HepG2 (cell line): Measurements from ENCODE around the gene PIP4K2B. TPM values are rescaled to one million over a fixed set of nuclear protein-coding genes. Genes with fewer than 3 reads are reported as not detected.

Source experiments
- ATF5 ChIP-seq: sonication (generic); formaldehyde crosslinking; IDR thresholded peaks from 2 replicates; pipeline ENCODE4 v1.4.0; 2020; ENCODE audit warnings: mild to moderate bottlenecking, low read depth, missing genetic modification reagents
- CBX5 ChIP-seq: sonication (generic); formaldehyde crosslinking; IDR thresholded peaks from 2 replicates; pipeline ENCODE4 v1.4.0; 2020; ENCODE audit warnings: missing genetic modification reagents, borderline replicate concordance
- GFI1 ChIP-seq: sonication (generic); formaldehyde crosslinking; IDR thresholded peaks from 2 replicates; pipeline ENCODE4 v1.5.0; 2020; ENCODE audit warnings: missing genetic modification reagents, mild to moderate bottlenecking, borderline replicate concordance
- IKZF4 ChIP-seq: sonication (generic); formaldehyde crosslinking; IDR thresholded peaks from 2 replicates; pipeline ENCODE4 v1.5.1; 2020; ENCODE audit warnings: borderline replicate concordance, mild to moderate bottlenecking, low read depth, missing genetic modification reagents; ENCODE audit errors: not compliant biosample characterization
- IKZF5 ChIP-seq: IDR thresholded peaks from 2 replicates; pipeline ENCODE4 v1.6.1; 2018; ENCODE audit warnings: missing genetic modification reagents, mild to moderate bottlenecking, missing compliant biosample characterization
- MLLT10 ChIP-seq: sonication (generic); formaldehyde crosslinking; IDR thresholded peaks from 2 replicates; pipeline ENCODE4 v1.4.0; 2020; ENCODE audit warnings: missing genetic modification reagents
- MTF2 ChIP-seq: sonication (generic); formaldehyde crosslinking; IDR thresholded peaks from 2 replicates; pipeline ENCODE4 v1.5.0; 2020; ENCODE audit warnings: missing genetic modification reagents, borderline replicate concordance
- POLR2A ChIP-seq, 2 experiments: IDR thresholded peaks; 2 replicates each; pipeline ENCODE4 v1.6.1; 2011; ENCODE audit warnings: low read depth in 2 of 2, low read length in 2 of 2, mild to moderate bottlenecking in 1 of 2, moderate library complexity in 1 of 2; ENCODE audit not compliant: insufficient read depth in 1 of 2
- PTBP1 ChIP-seq: fragments of 200-400 bp; formaldehyde crosslinking; IDR thresholded peaks from 2 replicates; pipeline ENCODE4 v1.6.1; 2018; ENCODE audit warnings: low read length, low read depth; ENCODE audit not compliant: poor library complexity, severe bottlenecking
- RBAK ChIP-seq: sonication (generic); formaldehyde crosslinking; IDR thresholded peaks from 2 replicates; pipeline ENCODE4 v1.5.1; 2020; ENCODE audit warnings: mild to moderate bottlenecking, missing genetic modification reagents
- RCOR2 ChIP-seq: IDR thresholded peaks from 2 replicates; pipeline ENCODE4 v1.6.1; 2016; ENCODE audit warnings: missing biosample characterization, missing genetic modification reagents
- SAFB2 ChIP-seq: sonication (generic); formaldehyde crosslinking; IDR thresholded peaks from 2 replicates; pipeline ENCODE4 v1.5.1; 2020; ENCODE audit warnings: missing genetic modification reagents, low read depth, mild to moderate bottlenecking, borderline replicate concordance
- SNAPC2 ChIP-seq: sonication (generic); formaldehyde crosslinking; IDR thresholded peaks from 2 replicates; pipeline ENCODE4 v1.8.1; 2022; ENCODE audit warnings: mild to moderate bottlenecking, missing genetic modification reagents
- SP1 ChIP-seq, 2 experiments: fragments of 450-650 bp in 1 of 2; sonication (generic) in 1 of 2; formaldehyde crosslinking in 1 of 2; IDR thresholded peaks; 2 replicates each; pipeline versions ENCODE4 v1.4.0 to v1.6.1; 2016 to 2020; ENCODE audit warnings: missing genetic modification reagents in 1 of 2
- SSRP1 ChIP-seq: IDR thresholded peaks from 2 replicates; pipeline ENCODE4 v1.6.1; 2016; ENCODE audit warnings: control low read depth
- ZBTB3 ChIP-seq: sonication (generic); formaldehyde crosslinking; IDR thresholded peaks from 2 replicates; pipeline ENCODE4 v1.4.0; 2020; ENCODE audit warnings: low read depth, mild to moderate bottlenecking, moderate library complexity, missing genetic modification reagents, borderline replicate concordance
- ZBTB49 ChIP-seq: sonication (generic); formaldehyde crosslinking; IDR thresholded peaks from 2 replicates; pipeline ENCODE4 v1.4.0; 2020; ENCODE audit warnings: missing genetic modification reagents, borderline replicate concordance
- ZFP37 ChIP-seq: sonication (generic); formaldehyde crosslinking; IDR thresholded peaks from 2 replicates; pipeline ENCODE4 v1.4.0; 2020; ENCODE audit warnings: missing genetic modification reagents, borderline replicate concordance
- ZNF12 ChIP-seq: sonication (generic); formaldehyde crosslinking; IDR thresholded peaks from 2 replicates; pipeline ENCODE4 v1.5.0; 2020; ENCODE audit warnings: missing genetic modification reagents
- ZNF224 ChIP-seq: sonication (generic); formaldehyde crosslinking; IDR thresholded peaks from 2 replicates; pipeline ENCODE4 v1.5.0; 2020; ENCODE audit warnings: mild to moderate bottlenecking, missing genetic modification reagents
- ZNF44 ChIP-seq: sonication (generic); formaldehyde crosslinking; IDR thresholded peaks from 2 replicates; pipeline ENCODE4 v1.5.1; 2020; ENCODE audit warnings: mild to moderate bottlenecking, missing genetic modification reagents
- ZNF549 ChIP-seq: sonication (generic); formaldehyde crosslinking; IDR thresholded peaks from 2 replicates; pipeline ENCODE4 v1.5.0; 2020; ENCODE audit warnings: missing genetic modification reagents
- ZNF749 ChIP-seq: sonication (generic); formaldehyde crosslinking; IDR thresholded peaks from 2 replicates; pipeline ENCODE4 v1.8.0; 2022; ENCODE audit warnings: mild to moderate bottlenecking, missing genetic modification reagents, moderate library complexity, borderline replicate concordance
- ZNF772 ChIP-seq: sonication (generic); formaldehyde crosslinking; IDR thresholded peaks from 2 replicates; pipeline ENCODE4 v1.5.0; 2020; ENCODE audit warnings: mild to moderate bottlenecking, missing genetic modification reagents
- polyA plus RNA-seq, 8 experiments: library from polyadenylated mRNA; depleted of rRNA in 3 of 8; stranded (reverse) in 7 of 8; unstranded in 1 of 8; fragments of >200 nt; fragmentation: Illumina TruSeq in 4 of 8; extraction: Trizol in 4 of 8; gene quantifications; 2 replicates each; pipeline versions ENCODE4 v1.2.1 to v1.2.3, GENCODE V29; 2011 to 2016; ENCODE audit warnings: low read depth in 4 of 8, missing spikeins in 1 of 8, mixed read lengths in 1 of 8; ENCODE audit not compliant: insufficient read depth in 1 of 8
- total RNA-seq, 5 experiments: library from RNA; depleted of rRNA; stranded (reverse); fragments of >200 nt; fragmentation: Illumina TruSeq; extraction: Trizol; gene quantifications; 2 replicates each; pipeline ENCODE4 v1.2.3, GENCODE V29; 2016; ENCODE audit warnings: low read depth in 1 of 5
- TF ChIP-seq, protein P1 (sequence below): sonication (generic); formaldehyde crosslinking; IDR thresholded peaks from 2 replicates; pipeline ENCODE4 v1.5.1; 2020; ENCODE audit warnings: mild to moderate bottlenecking, missing genetic modification reagents, moderate library complexity

The PIP4K2B gene
- total and polyA plus RNA-seq, 2 of the 13 experiments (the other 11 are each of a cell fraction or from before 2014, with no cell fraction given) = 20.4 to 54.0 TPM

- TF ChIP-seq, protein P1, sequence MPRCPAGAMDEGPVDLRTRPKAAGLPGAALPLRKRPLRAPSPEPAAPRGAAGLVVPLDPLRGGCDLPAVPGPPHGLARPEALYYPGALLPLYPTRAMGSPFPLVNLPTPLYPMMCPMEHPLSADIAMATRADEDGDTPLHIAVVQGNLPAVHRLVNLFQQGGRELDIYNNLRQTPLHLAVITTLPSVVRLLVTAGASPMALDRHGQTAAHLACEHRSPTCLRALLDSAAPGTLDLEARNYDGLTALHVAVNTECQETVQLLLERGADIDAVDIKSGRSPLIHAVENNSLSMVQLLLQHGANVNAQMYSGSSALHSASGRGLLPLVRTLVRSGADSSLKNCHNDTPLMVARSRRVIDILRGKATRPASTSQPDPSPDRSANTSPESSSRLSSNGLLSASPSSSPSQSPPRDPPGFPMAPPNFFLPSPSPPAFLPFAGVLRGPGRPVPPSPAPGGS (CRISPR knock-in tag) = no peak
- TF ChIP-seq ATF5 (CRISPR knock-in tag) (no peak), SP1 (IDR thresholded peaks at IDR 0.05) (no peak), SP1 (CRISPR knock-in tag; IDR thresholded peaks at IDR 0.05) (peak; percentile 27; the same call in 1 of the 2 replicates), POLR2A (IDR thresholded peaks at IDR 0.05; ENCODE audit: insufficient read depth in 1 of 2, low read depth in 2 of 2, low read length in 2 of 2) (peak; percentile 19 to 56; a peak in 2 of 4 replicates), ZBTB49 (CRISPR knock-in tag) (no peak), ZFP37 (no peak), ZNF44 (CRISPR knock-in tag) (no peak), RBAK (CRISPR knock-in tag) (0 out of 2 replicates have a peak, but pooled peaks have one; percentile 50), ZNF224 (CRISPR knock-in tag) (0 out of 2 replicates have a peak, but pooled peaks have one; percentile 26), PTBP1 (no peak), ZNF772 (CRISPR knock-in tag) (no peak), SSRP1 (no peak), SNAPC2 (no peak), ZNF549 (CRISPR knock-in tag) (no peak), IKZF4 (no peak), MTF2 (0 out of 2 replicates have a peak, but pooled peaks have one; percentile 15), GFI1 (CRISPR knock-in tag) (no peak), CBX5 (CRISPR knock-in tag) (no peak), ZNF749 (no peak), IKZF5 (CRISPR knock-in tag) (0 out of 2 replicates have a peak, but pooled peaks have one; percentile 10), SAFB2 (CRISPR knock-in tag) (no peak), RCOR2 (no peak), ZNF12 (CRISPR knock-in tag) (peak; percentile 48; the same call in 1 of the 2 replicates), MLLT10 (no peak), ZBTB3 (no peak; the same call in 1 of the 2 replicates)
Observed at GRCh38 chr17:38748149-38748891, 51.0 kb downstream of the PIP4K2B start, which contains the start of gene PCGF2 (continued).
